Nephron progenitor cell (in vitro differentiated cells): Measurements from ENCODE around the gene NR2C2AP.

ENCODE experiments used
- DNase-seq: peaks from one replicate; pipeline ENCODE4 v3.0.0; 2021
- H3K27ac Mint-ChIP-seq: 2 replicates; pipeline ENCODE4 v1.8.0; 2021; ENCODE audit warnings: mild to moderate bottlenecking, moderate library complexity, mixed read lengths
- H3K27me3 Mint-ChIP-seq: 2 replicates; pipeline ENCODE4 v1.8.0; 2021; ENCODE audit warnings: mild to moderate bottlenecking, low read depth, mixed read lengths; ENCODE audit not compliant: poor library complexity
- H3K36me3 Mint-ChIP-seq: 2 replicates; pipeline ENCODE4 v1.8.0; 2021; ENCODE audit warnings: low read depth, mixed read lengths
- H3K4me1 Mint-ChIP-seq: 2 replicates; pipeline ENCODE4 v1.8.0; 2021; ENCODE audit warnings: mixed read lengths
- H3K4me3 Mint-ChIP-seq: 2 replicates; pipeline ENCODE4 v1.8.0; 2021; ENCODE audit warnings: mild to moderate bottlenecking, moderate library complexity, mixed read lengths
- H3K9me3 Mint-ChIP-seq: 2 replicates; pipeline ENCODE4 v1.8.0; 2021; ENCODE audit warnings: mild to moderate bottlenecking, moderate library complexity, mixed read lengths
- CTCF ChIP-seq: fragments of 200-600 bp; sonication (generic); IDR thresholded peaks from 2 replicates; pipeline ENCODE4 v1.5.0; 2021; ENCODE audit warnings: antibody characterized with exemption

NR2C2AP gene

GRCh38 chr19:19170873-19171672, 32.1 kb downstream of the NR2C2AP start:
- DNase-seq = no peak
- peaks cover 30% of the 10 kb centered on the region for H3K4me1 Mint-ChIP-seq
- peaks cover 42% of the 10 kb centered on the region for H3K27me3 Mint-ChIP-seq
- no peaks in the 10 kb centered on the region for H3K9me3 Mint-ChIP-seq
- H3K27ac Mint-ChIP-seq = peak overlapping the region; percentile 50
- peak overlapping the region; percentile 75 for H3K4me3 Mint-ChIP-seq
- H3K36me3 Mint-ChIP-seq = no peaks in the 10 kb centered on the region
- TF ChIP-seq CTCF = no peak

- Mint-ChIP-seq H3K27me3 (peaks cover 42% of the 10 kb centered on the region), H3K27ac (no peak within 1 kb of the TSS)
Measured at GRCh38 chr19:19170053-19170872, 33.0 kb downstream of the NR2C2AP start, which contains the start of gene MEF2B. TSS of gene MEF2B (minus strand) at chr19:19170263. CDS start at chr19:19150735, 19,528 bp downstream.

GRCh38 chr19:19169236-19170052, 33.8 kb downstream of the NR2C2AP start:
- Mint-ChIP-seq H3K4me1 (peaks cover 30% of the 10 kb centered on the region), H3K36me3 (no peaks in the 10 kb centered on the region), H3K9me3 (no peaks in the 10 kb centered on the region), H3K4me3 (peak overlapping the region; percentile 75), H3K27ac (no peak overlapping the region), H3K27me3 (peaks cover 42% of the 10 kb centered on the region)
- TF ChIP-seq CTCF = no peak
- no peak for DNase-seq

More at GRCh38 chr19:19170053-19170872, 33.0 kb downstream of the NR2C2AP start, which contains the start of gene MEF2B:
- TF ChIP-seq CTCF = no peak
- Mint-ChIP-seq H3K4me1 (peaks cover 30% of the 10 kb centered on the region), H3K9me3 (no peaks in the 10 kb centered on the region), H3K4me3 (peak within 1 kb of the TSS; percentile 75), H3K36me3 (no peaks in the 10 kb centered on the region)
- peak; percentile 92 for DNase-seq

- H3K4me3 Mint-ChIP-seq = no peak overlapping the region
- no peak for TF ChIP-seq CTCF
Measured at GRCh38 chr19:19167612-19168011, 35.6 kb downstream of the NR2C2AP start.

GRCh38 chr19:19165396-19165795, 37.8 kb downstream of the NR2C2AP start:
- H3K27ac Mint-ChIP-seq = no peak overlapping the region
- peaks cover 32% of the 10 kb centered on the region for H3K27me3 Mint-ChIP-seq
- peaks cover 9% of the 10 kb centered on the region for H3K4me1 Mint-ChIP-seq
- no peak for DNase-seq
- no peaks in the 10 kb centered on the region for H3K36me3 Mint-ChIP-seq
- no peak for TF ChIP-seq CTCF
- H3K9me3 Mint-ChIP-seq = no peaks in the 10 kb centered on the region
- no peak overlapping the region for H3K4me3 Mint-ChIP-seq

More at GRCh38 chr19:19167612-19168011, 35.6 kb downstream of the NR2C2AP start:
- DNase-seq = no peak
- Mint-ChIP-seq H3K27ac (no peak overlapping the region), H3K4me1 (peaks cover 30% of the 10 kb centered on the region), H3K9me3 (no peaks in the 10 kb centered on the region), H3K36me3 (no peaks in the 10 kb centered on the region), H3K27me3 (peaks cover 42% of the 10 kb centered on the region)
